ENCODE results near the gene USP4. TPM values are rescaled to one million over a fixed set of nuclear protein-coding genes. Genes with fewer than 3 reads are reported as not detected.
A peak's percentile ranks its signal among the peaks of the same experiment; 100 is the strongest.

The USP4 gene
- total RNA-seq, 1 experiment from 2014 or later: 37.8 TPM

DNA sequence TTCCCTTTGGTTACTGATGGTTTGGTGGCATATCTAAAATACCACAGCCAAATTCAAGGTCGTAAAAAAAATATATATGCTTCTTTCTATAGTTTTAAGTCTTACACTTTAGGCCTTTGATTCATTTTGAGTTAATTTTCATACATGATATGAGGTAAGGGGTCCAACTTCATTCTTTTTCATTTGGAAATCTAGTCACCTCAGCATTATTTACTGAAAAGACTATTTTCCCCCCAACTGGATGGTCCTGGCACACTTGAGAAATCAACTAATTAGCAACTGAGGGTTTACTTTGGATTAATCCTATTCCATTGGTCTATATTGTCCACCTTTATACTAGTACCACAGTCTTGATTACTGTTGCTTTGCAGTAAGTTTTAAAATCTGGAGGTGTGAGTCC is 45.8 kb upstream of the USP4 start:
- POLR2A ChIA-PET: no interaction called here
- Mint-ChIP-seq H3K27ac (ENCODE audit: unreplicated experiment) (no peak overlapping the region), H3K4me3 (ENCODE audit: unreplicated experiment) (no peak overlapping the region), H3K9me3 (ENCODE audit: unreplicated experiment) (no peaks in the 10 kb centered on the region), H3K4me1 (ENCODE audit: low read depth, unreplicated experiment) (no peaks in the 10 kb centered on the region), H3K36me3 (ENCODE audit: insufficient read depth, unreplicated experiment) (peaks cover 27% of the 10 kb centered on the region), H3K27me3 (ENCODE audit: insufficient read depth, unreplicated experiment) (no peaks in the 10 kb centered on the region)
- Histone ChIP-seq H3K4me3 (ENCODE audit: low read depth, low read length) (no peak overlapping the region), H3K9me3 (no peaks in the 10 kb centered on the region), H3K36me3 (ENCODE audit: control insufficient read depth, insufficient read depth, low read length) (no peaks in the 10 kb centered on the region), H3K4me1 (no peaks in the 10 kb centered on the region), H3K27me3 (replicated peaks; ENCODE audit: control insufficient read depth, insufficient read depth, low read length) (no peaks in the 10 kb centered on the region)
- CTCF ChIA-PET: no interaction called here
- intact Hi-C loops (cut with micrococcal nuclease; ENCODE audit: unreplicated experiment): no loop called here
- TF ChIP-seq, protein P1, sequence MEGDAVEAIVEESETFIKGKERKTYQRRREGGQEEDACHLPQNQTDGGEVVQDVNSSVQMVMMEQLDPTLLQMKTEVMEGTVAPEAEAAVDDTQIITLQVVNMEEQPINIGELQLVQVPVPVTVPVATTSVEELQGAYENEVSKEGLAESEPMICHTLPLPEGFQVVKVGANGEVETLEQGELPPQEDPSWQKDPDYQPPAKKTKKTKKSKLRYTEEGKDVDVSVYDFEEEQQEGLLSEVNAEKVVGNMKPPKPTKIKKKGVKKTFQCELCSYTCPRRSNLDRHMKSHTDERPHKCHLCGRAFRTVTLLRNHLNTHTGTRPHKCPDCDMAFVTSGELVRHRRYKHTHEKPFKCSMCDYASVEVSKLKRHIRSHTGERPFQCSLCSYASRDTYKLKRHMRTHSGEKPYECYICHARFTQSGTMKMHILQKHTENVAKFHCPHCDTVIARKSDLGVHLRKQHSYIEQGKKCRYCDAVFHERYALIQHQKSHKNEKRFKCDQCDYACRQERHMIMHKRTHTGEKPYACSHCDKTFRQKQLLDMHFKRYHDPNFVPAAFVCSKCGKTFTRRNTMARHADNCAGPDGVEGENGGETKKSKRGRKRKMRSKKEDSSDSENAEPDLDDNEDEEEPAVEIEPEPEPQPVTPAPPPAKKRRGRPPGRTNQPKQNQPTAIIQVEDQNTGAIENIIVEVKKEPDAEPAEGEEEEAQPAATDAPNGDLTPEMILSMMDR (IDR thresholded peaks at IDR 0.05; ENCODE audit: insufficient read depth in 1 of 2, low read depth in 1 of 2, low read length in 1 of 2, severe bottlenecking in 1 of 2, unreplicated experiment in 1 of 2): no peak
- no peak for DNase-seq
- BruUV-seq (replicated peaks): no TSS peak

DNA sequence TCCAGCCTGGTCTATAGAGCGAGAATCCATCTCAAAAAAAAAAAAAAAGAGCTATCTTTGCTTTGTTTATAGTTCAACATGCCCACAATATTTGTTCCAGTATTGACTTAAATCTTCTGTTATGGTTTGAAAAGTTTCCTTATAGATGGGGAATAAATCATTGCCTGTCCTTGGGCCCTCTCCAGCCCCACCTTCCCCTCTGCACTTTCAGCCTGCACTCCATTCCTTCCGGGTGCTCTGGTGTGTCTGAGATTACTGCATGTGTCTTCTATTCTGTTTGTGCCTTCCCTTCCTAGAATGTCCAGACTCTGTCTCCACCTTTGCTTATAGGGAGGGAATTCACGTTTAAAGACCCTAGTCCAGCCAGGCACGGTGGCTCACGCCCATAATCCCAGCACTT is 43.5 kb upstream of the USP4 start:
- Mint-ChIP-seq H3K4me3 (ENCODE audit: unreplicated experiment) (no peak overlapping the region), H3K27me3 (ENCODE audit: insufficient read depth, unreplicated experiment) (no peaks in the 10 kb centered on the region), H3K4me1 (ENCODE audit: low read depth, unreplicated experiment) (no peaks in the 10 kb centered on the region), H3K9me3 (ENCODE audit: unreplicated experiment) (no peaks in the 10 kb centered on the region), H3K27ac (ENCODE audit: unreplicated experiment) (no peak overlapping the region), H3K36me3 (ENCODE audit: insufficient read depth, unreplicated experiment) (peaks cover 30% of the 10 kb centered on the region)
- TF ChIP-seq, protein P1 (IDR thresholded peaks at IDR 0.05; ENCODE audit: insufficient read depth in 1 of 2, low read depth in 1 of 2, low read length in 1 of 2, severe bottlenecking in 1 of 2, unreplicated experiment in 1 of 2): no peak
- BruUV-seq (replicated peaks): no TSS peak
- CTCF ChIA-PET: no interaction called here
- H3K27me3 ChIP-seq (replicated peaks; ENCODE audit: control insufficient read depth, insufficient read depth, low read length): no peaks in the 10 kb centered on the region
- no peaks in the 10 kb centered on the region for H3K36me3 ChIP-seq (ENCODE audit: control insufficient read depth, insufficient read depth, low read length)
- DNase-seq: no peak
- intact Hi-C loops (cut with micrococcal nuclease; ENCODE audit: unreplicated experiment): no loop called here
- no peaks in the 10 kb centered on the region for H3K9me3 ChIP-seq
- H3K4me1 ChIP-seq: no peaks in the 10 kb centered on the region
- H3K4me3 ChIP-seq (ENCODE audit: low read depth, low read length): no peak overlapping the region
- POLR2A ChIA-PET: interaction anchor here (0.5 kb wide), 1 partner anchor 81 kb away, joined by 4 read pairs; no protein-coding TSS in a partner anchor

DNA sequence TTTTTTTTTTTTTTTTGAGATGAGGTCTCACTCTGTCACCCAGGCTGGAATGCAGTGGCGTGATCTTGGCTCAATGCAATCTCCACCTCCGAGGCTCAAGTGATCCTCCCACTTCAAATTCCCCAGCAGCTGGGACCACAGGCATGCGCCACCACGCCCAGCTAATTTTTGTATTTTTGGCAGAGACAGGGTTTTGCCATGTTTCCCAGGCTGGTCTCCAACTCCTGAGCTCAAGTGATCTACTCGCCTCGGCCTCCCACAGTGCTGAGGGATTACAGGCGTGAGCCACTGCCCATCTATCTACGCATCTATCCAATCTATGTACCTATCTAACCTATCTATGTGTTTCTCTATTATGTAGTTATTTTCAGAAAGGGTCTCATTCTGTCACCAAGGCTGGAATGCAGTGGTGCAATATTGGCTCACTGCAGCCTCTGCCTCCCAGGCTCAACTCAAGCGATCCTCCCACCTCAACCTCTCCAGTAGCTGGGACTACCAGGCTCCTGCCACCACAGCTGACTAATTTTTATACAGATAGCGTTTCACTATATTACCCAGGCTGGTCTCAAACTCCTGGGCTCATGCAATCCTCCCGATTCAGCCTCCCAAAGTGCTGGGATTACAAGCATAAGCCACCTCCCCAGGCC is 38.5 kb upstream of the USP4 start:
- POLR2A ChIA-PET: interaction anchor here (0.6 kb wide), 1 partner anchor 40 kb away, joined by 6 read pairs; no protein-coding TSS in a partner anchor
- Mint-ChIP-seq H3K27me3 (ENCODE audit: insufficient read depth, unreplicated experiment) (no peaks in the 10 kb centered on the region), H3K4me1 (ENCODE audit: low read depth, unreplicated experiment) (peaks cover 7% of the 10 kb centered on the region), H3K9me3 (ENCODE audit: unreplicated experiment) (no peaks in the 10 kb centered on the region), H3K36me3 (ENCODE audit: insufficient read depth, unreplicated experiment) (peaks cover 47% of the 10 kb centered on the region), H3K27ac (ENCODE audit: unreplicated experiment) (peak overlapping the region; percentile 69), H3K4me3 (ENCODE audit: unreplicated experiment) (no peak overlapping the region)
- TF ChIP-seq, protein P1 (IDR thresholded peaks at IDR 0.05; ENCODE audit: insufficient read depth in 1 of 2, low read depth in 1 of 2, low read length in 1 of 2, severe bottlenecking in 1 of 2, unreplicated experiment in 1 of 2): no peak
- no peaks in the 10 kb centered on the region for H3K4me1 ChIP-seq
- H3K27me3 ChIP-seq (replicated peaks; ENCODE audit: control insufficient read depth, insufficient read depth, low read length): no peaks in the 10 kb centered on the region
- no TSS peak for BruUV-seq (replicated peaks)
- intact Hi-C loops (cut with micrococcal nuclease; ENCODE audit: unreplicated experiment): no loop called here
- CTCF ChIA-PET: no interaction called here
- H3K36me3 ChIP-seq (ENCODE audit: control insufficient read depth, insufficient read depth, low read length): no peaks in the 10 kb centered on the region
- peak; percentile 23 to 37 for DNase-seq
- H3K9me3 ChIP-seq: no peaks in the 10 kb centered on the region
- H3K4me3 ChIP-seq (ENCODE audit: low read depth, low read length): no peak overlapping the region
